H1 (cell line): ENCODE results near the gene USF1. TPM values are rescaled to one million over a fixed set of nuclear protein-coding genes. Genes with fewer than 3 reads are reported as not detected.

Source experiments
- CTCF ChIA-PET: fragments of 300-600 bp; sonication (Branson Sonifier 250); formaldehyde crosslinking; loops from one replicate; lab custom pipeline; 2021; ENCODE audit not compliant: partially characterized antibody; lab: Charles Lee
- POLR2A ChIA-PET: fragments of 300-600 bp; sonication (Branson Sonifier 250); formaldehyde crosslinking; loops from one replicate; lab custom pipeline; 2021; ENCODE audit warnings: inconsistent platforms; ENCODE audit not compliant: partially characterized antibody; lab: Charles Lee
- DNase-seq, 2 experiments: peaks; one replicate each; pipeline versions ENCODE4 v3.0.0 to v3.0.0-alpha.2; 2010 to 2022; ENCODE audit warnings: low spot score in 2 of 2, low read depth in 1 of 2, mixed read lengths in 1 of 2
- FAIRE-seq: peaks from 2 replicates; lab custom pipeline; 2011; peaks lifted over from hg19 to GRCh38; lab: Jason Lieb, UNC
- H2AFZ ChIP-seq: 2 replicates; pipeline ENCODE4 v1.8.1; 2012; ENCODE audit warnings: low read length, inconsistent platforms
- H2AK5ac ChIP-seq: 2 replicates; pipeline ENCODE4 v1.6.1; 2013; ENCODE audit warnings: low read depth, low read length
- H2BK120ac ChIP-seq: replicated peaks from 2 replicates; pipeline ENCODE3; 2013; ENCODE audit warnings: low read depth, low read length, inconsistent platforms
- H2BK12ac ChIP-seq: 2 replicates; pipeline ENCODE4 v1.6.1; 2013; ENCODE audit warnings: low read depth, low read length
- H2BK15ac ChIP-seq: 2 replicates; pipeline ENCODE4 v1.6.1; 2013; ENCODE audit warnings: low read length
- H2BK20ac ChIP-seq: 2 replicates; pipeline ENCODE4 v1.6.1; 2013; ENCODE audit warnings: low read length
- H2BK5ac ChIP-seq: 2 replicates; pipeline ENCODE4 v1.6.1; 2013; ENCODE audit warnings: low read depth, low read length
- H3K14ac ChIP-seq: 2 replicates; pipeline ENCODE4 v1.6.1; 2013; ENCODE audit warnings: inconsistent platforms; ENCODE audit not compliant: insufficient read length
- H3K18ac ChIP-seq: 2 replicates; pipeline ENCODE4 v1.6.1; 2013; ENCODE audit warnings: low read length; ENCODE audit errors: extremely low read depth
- H3K23ac ChIP-seq: 2 replicates; pipeline ENCODE4 v1.6.1; 2013; ENCODE audit warnings: inconsistent platforms; ENCODE audit not compliant: insufficient read length
- H3K23me2 ChIP-seq: 2 replicates; pipeline ENCODE4 v1.6.1; 2013; ENCODE audit warnings: low read depth, low read length
- H3K27ac ChIP-seq: 2 replicates; pipeline ENCODE4 v1.6.1; 2011; ENCODE audit warnings: low read depth, low read length, inconsistent platforms
- H3K27me3 ChIP-seq, 4 experiments: replicated peaks in 1 of 4; 1 replicate in 1 of 4; 2 replicates in 3 of 4; pipeline versions ENCODE4 v1.6.1 to v1.8.1; 2011 to 2013; ENCODE audit warnings: low read length in 3 of 4, mild to moderate bottlenecking in 3 of 4, inconsistent platforms in 2 of 4, mixed read lengths in 2 of 4, moderate library complexity in 1 of 4; ENCODE audit not compliant: control insufficient read depth in 3 of 4, insufficient read depth in 3 of 4; ENCODE audit errors: extremely low read depth in 1 of 4
- H3K36me3 ChIP-seq, 4 experiments: 2 replicates each; pipeline versions ENCODE4 v1.6.1 to v1.8.1; 2011 to 2013; ENCODE audit warnings: mild to moderate bottlenecking in 4 of 4, low read length in 3 of 4, moderate library complexity in 2 of 4, control low read depth in 1 of 4, inconsistent platforms in 1 of 4; ENCODE audit not compliant: insufficient read depth in 4 of 4, control insufficient read depth in 2 of 4
- H3K4ac ChIP-seq: replicated peaks from 2 replicates; pipeline ENCODE3; 2013; ENCODE audit warnings: low read length, low read depth, mixed read lengths, inconsistent platforms; ENCODE audit not compliant: insufficient read length
- H3K4me1 ChIP-seq, 4 experiments: replicated peaks in 1 of 4; 1 replicate in 1 of 4; 2 replicates in 3 of 4; pipeline versions ENCODE4 v1.6.1 to v1.8.1; 2011 to 2013; ENCODE audit warnings: low read length in 3 of 4, inconsistent platforms in 2 of 4, mixed read lengths in 1 of 4; ENCODE audit not compliant: insufficient read depth in 4 of 4, control insufficient read depth in 3 of 4
- H3K4me2 ChIP-seq, 2 experiments: 2 replicates each; pipeline versions ENCODE4 v1.6.1 to v1.8.1; 2011 to 2013; ENCODE audit warnings: low read depth in 2 of 2, low read length in 2 of 2, control low read depth in 1 of 2, inconsistent platforms in 1 of 2, mild to moderate bottlenecking in 1 of 2; ENCODE audit not compliant: insufficient read depth in 1 of 2
- H3K4me3 ChIP-seq, 4 experiments: fragments of 200-600, 300-600 bp in 1 of 4; sonication (generic), shearing (Covaris generic), sonication (Bioruptor Twin) in 1 of 4; 2 replicates each; pipeline versions ENCODE4 v1.5.1 to v1.8.1; 2011 to 2016; ENCODE audit warnings: low read length in 4 of 4, low read depth in 3 of 4, control low read depth in 2 of 4, inconsistent platforms in 2 of 4, mild to moderate bottlenecking in 2 of 4, mixed read lengths in 1 of 4, moderate library complexity in 1 of 4; ENCODE audit not compliant: insufficient read depth in 2 of 4; ENCODE audit errors: extremely low read depth in 1 of 4
- H3K56ac ChIP-seq: replicated peaks from 2 replicates; pipeline ENCODE3; 2013; ENCODE audit warnings: low read depth, mild to moderate bottlenecking, mixed read lengths, low read length, inconsistent platforms; ENCODE audit not compliant: insufficient read length
- H3K79me1 ChIP-seq: 2 replicates; pipeline ENCODE4 v1.6.1; 2013; ENCODE audit warnings: low read depth, low read length, control low read depth
- H3K79me2 ChIP-seq, 2 experiments: 2 replicates each; pipeline versions ENCODE4 v1.6.1 to v1.8.1; 2012 to 2013; ENCODE audit warnings: low read length in 2 of 2, mild to moderate bottlenecking in 2 of 2, inconsistent platforms in 1 of 2; ENCODE audit not compliant: insufficient read depth in 2 of 2, control insufficient read depth in 1 of 2
- H3K9ac ChIP-seq, 4 experiments: replicated peaks in 1 of 4; 1 replicate in 1 of 4; 2 replicates in 3 of 4; pipeline versions ENCODE4 v1.6.1 to v1.8.1; 2011 to 2013; ENCODE audit warnings: low read depth in 3 of 4, low read length in 3 of 4, control low read depth in 2 of 4, mild to moderate bottlenecking in 2 of 4, moderate library complexity in 2 of 4, inconsistent platforms in 1 of 4; ENCODE audit errors: extremely low read depth in 1 of 4
- H3K9me3 ChIP-seq, 2 experiments: 2 replicates each; pipeline versions ENCODE4 v1.6.1 to v1.8.1; 2012 to 2013; ENCODE audit warnings: mild to moderate bottlenecking in 2 of 2, moderate library complexity in 2 of 2, control low read depth in 1 of 2, inconsistent platforms in 1 of 2, low read depth in 1 of 2, low read length in 1 of 2, mixed read lengths in 1 of 2; ENCODE audit not compliant: insufficient read depth in 2 of 2
- H4K20me1 ChIP-seq, 2 experiments: replicated peaks in 1 of 2; 2 replicates each; pipeline versions ENCODE3 to v1.8.1; 2011 to 2013; ENCODE audit warnings: inconsistent platforms in 2 of 2, low read length in 2 of 2, mild to moderate bottlenecking in 1 of 2; ENCODE audit not compliant: insufficient read depth in 2 of 2, control insufficient read depth in 1 of 2
- H4K5ac ChIP-seq: 2 replicates; pipeline ENCODE4 v1.6.1; 2013; ENCODE audit warnings: low read length, low read depth, mixed read lengths, inconsistent platforms; ENCODE audit not compliant: insufficient read length
- H4K8ac ChIP-seq: 2 replicates; pipeline ENCODE4 v1.8.0; 2013; ENCODE audit warnings: mild to moderate bottlenecking, moderate library complexity, low read length, inconsistent platforms; ENCODE audit not compliant: insufficient read depth; ENCODE audit errors: extremely low read depth
- H4K91ac ChIP-seq: replicated peaks from 2 replicates; pipeline ENCODE3; 2013; ENCODE audit warnings: low read length, mixed read lengths, inconsistent platforms; ENCODE audit not compliant: insufficient read length
- JUND ChIP-seq: IDR thresholded peaks from 2 replicates; pipeline ENCODE4 v1.6.1; 2011; ENCODE audit warnings: mild to moderate bottlenecking, improper control_type of control experiment, low read length
- TCF12 ChIP-seq: IDR thresholded peaks from 2 replicates; pipeline ENCODE4 v1.6.1; 2011; ENCODE audit warnings: low read depth, mild to moderate bottlenecking, low read length
- WGBS, 2 experiments: shearing (Covaris generic) in 1 of 2; methylation state at CpG; one replicate each; pipeline versions ENCODE4 v1.1.6 to v1.1.7; 2013 to 2015; ENCODE audit warnings: low lambda C conversion rate in 2 of 2, mixed read lengths in 2 of 2, inconsistent platforms in 1 of 2, low coverage in 1 of 2, missing lambda C conversion rate in 1 of 2; ENCODE audit not compliant: insufficient replicate concordance in 2 of 2, insufficient coverage in 1 of 2, insufficient read length in 1 of 2; ENCODE audit errors: extremely low coverage in 1 of 2, missing lambda C conversion rate in 1 of 2; 5-methylcytosine and 5-hydroxymethylcytosine counted together
- polyA plus RNA-seq, 7 experiments: library from polyadenylated mRNA; depleted of rRNA in 3 of 7; stranded (reverse) in 5 of 7; unstranded in 2 of 7; fragments of >200 nt in 5 of 7; fragments of 200-250 nt in 2 of 7; gene quantifications; 1 replicate in 5 of 7; 2 replicates in 1 of 7; 4 replicates in 1 of 7; pipeline versions ENCODE4 v1.2.1 to v1.2.3, GENCODE V29; 2011 to 2013; ENCODE audit warnings: missing spikeins in 2 of 7, mixed read lengths in 2 of 7
- total RNA-seq: library from RNA; stranded (reverse); fragmentation: NEBNext Ultra II Directional; extraction: Animal tissue kit (Norgen Biotek cat#: 25700); gene quantifications from 2 replicates; pipeline ENCODE4 v1.2.1, GENCODE V29; 2021

USF1 gene
- total and polyA plus RNA-seq, 2 of the 8 experiments (the other 6 are each of a cell fraction or from before 2014, with no cell fraction given) = 45.7 to 68.9 TPM

DNA sequence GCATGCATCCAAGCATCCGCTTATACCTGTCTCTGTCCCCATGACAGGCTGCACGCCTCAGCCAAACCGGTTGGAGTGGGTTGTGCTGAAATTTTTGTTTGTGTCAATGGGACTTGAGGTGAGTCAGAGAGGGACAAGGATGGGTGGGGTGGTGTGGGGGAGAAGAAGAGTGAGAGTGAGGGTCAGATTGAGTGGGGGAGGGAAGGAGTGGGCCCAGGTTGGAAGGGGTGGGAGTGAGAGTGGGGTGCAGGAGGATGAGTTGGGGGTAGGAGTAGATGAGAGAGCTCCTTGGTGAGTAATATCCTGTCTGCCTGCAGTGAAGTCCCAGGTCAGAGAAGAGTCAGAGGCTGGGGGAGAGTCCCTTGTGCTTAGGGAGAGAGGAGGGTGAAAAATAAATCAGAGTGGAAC is 46.8 kb upstream of the USF1 start:
- H2BK120ac ChIP-seq = no peak overlapping the region
- no peak overlapping the region for H3K18ac ChIP-seq
- FAIRE-seq = no peak
- no peak for DNase-seq
- H2AFZ ChIP-seq = no peak overlapping the region
- WGBS, 2 experiments = 87% methylated on average over 3 of the region's 3 CpGs; no CpG with 5 or more reads in 1 of the 2 experiments
- no peak overlapping the region for H2BK20ac ChIP-seq
- peaks cover 2% of the 10 kb centered on the region; the same call in 1 of the 2 replicates for H3K23me2 ChIP-seq
- H3K27me3 ChIP-seq = no peaks in the 10 kb centered on the region
- no peak overlapping the region for H4K5ac ChIP-seq
- H3K14ac ChIP-seq = no peak overlapping the region
- no peak overlapping the region for H3K4ac ChIP-seq
- no peak overlapping the region for H3K4me3 ChIP-seq
- no peak overlapping the region for H3K27ac ChIP-seq
- no peak overlapping the region for H4K91ac ChIP-seq
- H3K4me2 ChIP-seq = no peak overlapping the region
- H2AK5ac ChIP-seq = no peak overlapping the region
- H2BK12ac ChIP-seq = no peak overlapping the region
- H3K79me2 ChIP-seq = no peaks in the 10 kb centered on the region
- no peak overlapping the region for H2BK5ac ChIP-seq
- ChIA-PET POLR2A (no interaction called here), CTCF (interaction anchor here (0.8 to 10.0 kb wide), 5 partner anchors 18 to 257 kb away, joined by 3 to 282 read pairs (median 4); partner anchors contain the start of genes ARHGAP30 and TSTD1)
- H4K20me1 ChIP-seq = no peaks in the 10 kb centered on the region
- no peaks in the 10 kb centered on the region for H3K36me3 ChIP-seq
- no peaks in the 10 kb centered on the region for H3K9me3 ChIP-seq
- H3K9ac ChIP-seq = no peak overlapping the region
- H3K4me1 ChIP-seq = peaks cover 0 to 6% (median 0%) of the 10 kb centered on the region in 4 experiments; a peak in 2 of 7 replicates
- H3K56ac ChIP-seq = no peak overlapping the region
- no peaks in the 10 kb centered on the region for H3K79me1 ChIP-seq
- no peak overlapping the region for H4K8ac ChIP-seq
- H3K23ac ChIP-seq = no peak overlapping the region
- H2BK15ac ChIP-seq = no peak overlapping the region
- TF ChIP-seq JUND (no peak), TCF12 (no peak)
